Loucy (cell line): ENCODE results near the gene UVRAG.

Experiments
- CTCF ChIP-seq: fragments of 200-600 bp; sonication (generic); conservative IDR thresholded peaks from 2 replicates; pipeline ENCODE4 v1.5.1; 2014; ENCODE audit warnings: mild to moderate bottlenecking, antibody characterized with exemption, low read length
- EZH2phosphoT487 ChIP-seq: fragments of 200-600 bp; IDR thresholded peaks from 2 replicates; pipeline ENCODE4 v1.6.1; 2018; ENCODE audit warnings: antibody characterized with exemption, mild to moderate bottlenecking, moderate library complexity, borderline replicate concordance

DNA sequence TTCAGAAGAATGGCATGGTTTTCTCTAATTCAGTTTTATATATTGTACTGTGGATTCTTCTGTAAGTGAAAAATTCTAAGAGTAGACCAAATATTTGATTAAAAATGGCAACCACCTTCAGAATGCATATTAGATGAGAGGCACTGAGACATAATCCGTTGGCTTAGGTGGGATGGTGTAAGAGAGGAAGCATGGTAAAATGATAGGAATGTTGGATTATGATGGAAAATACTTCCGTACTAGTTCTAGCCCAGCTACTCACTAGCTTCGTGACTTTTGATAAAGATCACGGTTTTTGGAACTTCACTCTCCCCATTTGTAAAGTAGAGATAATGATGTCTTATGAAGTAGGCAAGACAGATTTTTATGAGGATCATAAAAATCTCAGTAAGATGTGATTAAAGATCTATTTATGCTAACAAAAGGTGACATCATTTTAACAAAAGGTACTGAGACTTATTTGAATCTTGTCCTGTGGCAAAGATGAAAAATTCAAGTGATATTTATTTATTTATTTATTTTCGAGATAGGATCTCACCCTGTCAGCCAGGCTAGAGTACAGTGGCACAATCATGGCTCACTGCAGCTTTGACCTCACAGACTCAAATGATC lies 37.5 kb downstream of the UVRAG start:
- TF ChIP-seq EZH2phosphoT487 (no peak), CTCF (no peak)
